GM12878 (cell line): ENCODE measurements around the gene PLEKHG2. TPM values are rescaled to one million over a fixed set of nuclear protein-coding genes. Genes with fewer than 3 reads are reported as not detected.
A peak's percentile ranks its signal among the peaks of the same experiment; 100 is the strongest.

Experiments used
- ATAC-seq: fragments of 200-7000 bp; cut with Tn5 transposase; 3 replicates; pipeline ENCODE4 v1.9.1; 2020; ENCODE audit warnings: mild to moderate bottlenecking, moderate library complexity
- BruUV-seq: library from RNA; stranded (reverse); fragments of 400-500 nt; replicated peaks from 2 replicates; lab custom pipeline; 2021; lab: Mats Ljungman, UMichigan
- CTCF ChIA-PET: fragments of 300-600 bp; sonication (Branson Sonifier 250); formaldehyde crosslinking; extraction: SDS; loops from one replicate; lab custom pipeline; 2021; ENCODE audit warnings: inconsistent platforms; lab: Yijun Ruan, JAX
- POLR2A ChIA-PET: fragments of 350-600 bp; formaldehyde crosslinking; extraction: SDS; loops from one replicate; lab custom pipeline; 2021; ENCODE audit warnings: inconsistent platforms; lab: Charles Lee
- RAD21 ChIA-PET: fragments of 300-600 bp; sonication (Branson Sonifier 250); formaldehyde crosslinking; loops from one replicate; lab custom pipeline; 2023; ENCODE audit warnings: antibody characterized with exemption; ENCODE audit not compliant: unreplicated experiment; lab: Charles Lee
- SMC1A ChIA-PET: fragments of 300-600 bp; sonication (Branson Sonifier 250); formaldehyde crosslinking; loops from one replicate; lab custom pipeline; 2023; ENCODE audit not compliant: unreplicated experiment, uncharacterized antibody; lab: Charles Lee
- DNase-seq: peaks from one replicate; pipeline ENCODE4 v3.0.0-alpha.2; 2011; ENCODE audit warnings: low read depth, low spot score
- FAIRE-seq: peaks from 3 replicates; lab custom pipeline; 2011; peaks lifted over from hg19 to GRCh38; lab: Jason Lieb, UNC
- H2AFZ ChIP-seq: 2 replicates; pipeline ENCODE4 v1.6.0; 2011; ENCODE audit warnings: low read depth, low read length, control low read depth; ENCODE audit not compliant: control insufficient read depth
- H3K27ac ChIP-seq: 2 replicates; pipeline ENCODE4 v1.5.1; 2011; ENCODE audit warnings: control low read depth; ENCODE audit not compliant: control insufficient read depth, insufficient read depth
- H3K27me3 ChIP-seq, 2 experiments: replicated peaks in 1 of 2; 2 replicates each; pipeline versions ENCODE4 v1.6.0 to v1.6.1; 2011; ENCODE audit warnings: low read length in 1 of 2; ENCODE audit not compliant: control insufficient read depth in 2 of 2, insufficient read depth in 2 of 2
- H3K36me3 ChIP-seq, 2 experiments: 2 replicates each; pipeline ENCODE4 v1.5.1; 2011; ENCODE audit warnings: low read length in 1 of 2; ENCODE audit not compliant: control insufficient read depth in 2 of 2, insufficient read depth in 2 of 2
- H3K4me1 ChIP-seq: 2 replicates; pipeline ENCODE4 v1.6.1; 2011; ENCODE audit warnings: mild to moderate bottlenecking, low read length, moderate library complexity, mixed read lengths; ENCODE audit not compliant: control insufficient read depth, insufficient read depth
- H3K4me2 ChIP-seq: 2 replicates; pipeline ENCODE4 v1.6.0; 2011; ENCODE audit warnings: control low read depth; ENCODE audit not compliant: control insufficient read depth, insufficient read depth
- H3K4me3 ChIP-seq: fragments of 200-600 bp; sonication (generic); 2 replicates; pipeline ENCODE4 v1.5.1; 2016
- H3K79me2 ChIP-seq: 2 replicates; pipeline ENCODE4 v1.6.0; 2011; ENCODE audit warnings: low read length; ENCODE audit not compliant: control insufficient read depth, insufficient read depth
- H3K9ac ChIP-seq: 2 replicates; pipeline ENCODE4 v1.8.0; 2011; ENCODE audit warnings: low read length, control low read depth, mixed read lengths; ENCODE audit not compliant: control insufficient read depth, insufficient read depth
- H3K9me3 ChIP-seq: replicated peaks from 3 replicates; pipeline ENCODE4 v1.5.1; 2011; ENCODE audit warnings: mild to moderate bottlenecking, low read length; ENCODE audit not compliant: control insufficient read depth, insufficient read depth
- H4K20me1 ChIP-seq: 2 replicates; pipeline ENCODE4 v1.6.0; 2011; ENCODE audit not compliant: control insufficient read depth, insufficient read depth
- DPF2 ChIP-seq: fragments of 450-650 bp; IDR thresholded peaks from 2 replicates; pipeline ENCODE4 v1.6.1; 2017; ENCODE audit warnings: mild to moderate bottlenecking
- IKZF2 ChIP-seq, 2 experiments: fragments of 450-650 bp; IDR thresholded peaks; 2 replicates each; pipeline ENCODE4 v1.6.1; 2017; ENCODE audit warnings: mild to moderate bottlenecking in 2 of 2, moderate library complexity in 2 of 2
- NRF1 ChIP-seq: conservative IDR thresholded peaks from 2 replicates; pipeline ENCODE4 v1.6.1; 2011; ENCODE audit warnings: mild to moderate bottlenecking, low read depth, low read length, improper control_type of control experiment
- PAX8 ChIP-seq: fragments of 450-650 bp; IDR thresholded peaks from 2 replicates; pipeline ENCODE4 v1.6.1; 2017; ENCODE audit warnings: mild to moderate bottlenecking, moderate library complexity
- POLR2AphosphoS2 ChIP-seq: IDR thresholded peaks from 2 replicates; pipeline ENCODE4 v1.6.1; 2011; ENCODE audit warnings: low read depth, mild to moderate bottlenecking, low read length, improper control_type of control experiment, moderate library complexity
- RELA ChIP-seq: fragments of 450-650 bp; IDR thresholded peaks from 2 replicates; pipeline ENCODE4 v1.8.0; 2014; ENCODE audit warnings: borderline replicate concordance; ENCODE audit not compliant: partially characterized antibody
- WGBS: methylation state at CpG from one replicate; pipeline ENCODE4 v1.1.6; 2016; ENCODE audit warnings: low lambda C conversion rate; ENCODE audit not compliant: insufficient replicate concordance, insufficient coverage; ENCODE audit errors: missing lambda C conversion rate; 5-methylcytosine and 5-hydroxymethylcytosine counted together
- in situ Hi-C: fragments of 300-500 bp; cut with MboI; formaldehyde crosslinking; loops from 9 replicates; pipeline ENCODE4 v1.14.3; 2018; ENCODE audit warnings: mixed read lengths
- intact Hi-C: fragments of 100-400 bp; cut with micrococcal nuclease; formaldehyde crosslinking; loops from one replicate; pipeline ENCODE4 v1.14.2; 2022; ENCODE audit not compliant: unreplicated experiment
- polyA plus RNA-seq, 11 experiments: library from polyadenylated mRNA; depleted of rRNA in 4 of 11; unstranded in 6 of 11; stranded (reverse) in 5 of 11; fragments of >200 nt; fragmentation: Nextera tagmentation in 4 of 11; fragmentation: Illumina TruSeq in 1 of 11; extraction: Ambion mirVana in 4 of 11; extraction: Trizol in 1 of 11; gene quantifications; 1 replicate in 1 of 11; 2 replicates in 10 of 11; pipeline versions ENCODE4 v1.2.1 to v1.2.3, GENCODE V29; 2011 to 2016; ENCODE audit warnings: inconsistent platforms in 2 of 11, missing spikeins in 2 of 11, low read depth in 1 of 11
- total RNA-seq, 4 experiments: library from RNA; depleted of rRNA in 3 of 4; stranded (reverse); fragments of >200 nt in 3 of 4; fragmentation: Illumina TruSeq in 1 of 4; extraction: Trizol in 1 of 4; gene quantifications; 2 replicates each; pipeline versions ENCODE4 v1.2.1 to v1.2.3, GENCODE V29; 2013 to 2021
- TF ChIP-seq, protein P1 (sequence below): IDR thresholded peaks from 2 replicates; pipeline ENCODE4 v1.6.1; 2011; ENCODE audit warnings: low read depth, low read length, improper control_type of control experiment, borderline replicate concordance
- TF ChIP-seq, protein P2 (sequence below): fragments of 450-650 bp; IDR thresholded peaks from 2 replicates; pipeline ENCODE4 v1.6.1; 2018; ENCODE audit warnings: mild to moderate bottlenecking, low read depth, moderate library complexity; ENCODE audit not compliant: partially characterized antibody
- TF ChIP-seq, protein P3 (sequence below): fragments of 450-650 bp; IDR thresholded peaks from 2 replicates; pipeline ENCODE4 v1.6.1; 2017; ENCODE audit warnings: mild to moderate bottlenecking, moderate library complexity
- TF ChIP-seq, protein P4 (sequence below): fragments of 450-650 bp; IDR thresholded peaks from 2 replicates; pipeline ENCODE4 v1.6.1; 2017; ENCODE audit warnings: low read depth, mild to moderate bottlenecking, moderate library complexity

The PLEKHG2 gene
- total and polyA plus RNA-seq, 10 of the 15 experiments (the other 5 are each of a cell fraction or from before 2014, with no cell fraction given), result 3.0 to 62.5 (median 17.2) TPM

DNA sequence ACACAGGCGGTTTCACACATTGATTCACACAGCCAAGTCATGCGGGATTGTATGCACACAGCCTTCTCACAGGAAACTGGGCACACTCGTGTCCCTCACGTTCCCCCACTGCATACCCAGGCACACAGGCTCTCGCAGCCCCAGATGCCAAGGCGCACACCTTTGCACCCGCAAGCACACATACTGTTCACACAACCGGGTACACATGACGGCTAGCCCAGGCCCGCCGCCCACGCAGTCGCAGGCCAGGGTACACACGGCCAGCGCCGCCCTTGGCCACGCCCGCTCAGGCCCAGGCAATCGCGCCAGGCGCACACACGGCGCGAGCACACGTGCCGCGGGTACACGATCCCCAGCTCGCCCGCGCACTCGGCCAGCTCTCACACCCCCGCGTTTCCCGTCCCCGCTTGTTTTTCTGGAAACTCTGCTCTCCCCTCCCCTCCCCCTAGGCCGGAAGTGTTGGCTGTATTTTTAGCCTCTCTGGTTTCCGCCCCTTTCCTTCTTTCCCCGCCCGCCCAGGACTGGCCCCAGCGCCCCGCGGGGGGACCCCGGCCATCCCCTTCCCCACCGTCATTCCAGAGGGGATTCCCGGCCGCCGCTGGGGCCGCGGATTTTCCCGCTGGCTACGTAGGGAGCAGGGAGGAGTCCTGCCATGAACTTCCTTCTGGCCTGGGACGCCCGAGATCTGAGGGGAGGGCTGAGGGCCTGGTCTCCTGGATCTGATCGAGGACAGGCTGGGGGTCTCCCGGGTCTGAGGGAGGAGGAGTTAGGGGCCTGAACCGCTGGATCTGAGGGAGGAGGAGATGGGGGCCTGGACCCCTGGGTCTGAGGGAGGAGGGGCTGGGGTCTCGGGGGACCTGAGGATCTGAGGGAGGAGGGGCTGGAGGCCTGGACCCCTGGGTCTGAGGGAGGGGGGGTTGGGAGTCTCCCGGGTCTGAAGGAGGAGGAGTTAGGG is 9.8 kb upstream of the PLEKHG2 start:
- H3K27ac ChIP-seq, result peak overlapping the region; percentile 100
- no peaks in the 10 kb centered on the region for H3K9me3 ChIP-seq
- ChIA-PET RAD21 (interaction anchor here (1.0 to 6.7 kb wide), 4 partner anchors 9 to 568 kb away, joined by 3 to 159 read pairs (median 8); partner anchors contain the start of genes MED29, PAF1 and PLEKHG2), SMC1A (interaction anchor here (8.7 kb wide), 1 partner anchor 9 kb away, joined by 146 read pairs; the partner anchor contains the start of gene PLEKHG2), CTCF (interaction anchor here (1.7 to 7.4 kb wide), 4 partner anchors 9 to 131 kb away, joined by 4 to 218 read pairs (median 14); partner anchors contain the start of genes EID2B and PLEKHG2), POLR2A (interaction anchor here (1.6 to 2.9 kb wide), 4 partner anchors 9 to 60 kb away, joined by 3 to 37 read pairs (median 12); partner anchors contain the start of genes MED29, PAF1, PLEKHG2 and SAMD4B)
- FAIRE-seq (peak; percentile 31), DNase-seq (peak; percentile 78), ATAC-seq (peak; percentile 18)
- H3K27me3 ChIP-seq, result no peaks in the 10 kb centered on the region
- in situ Hi-C loops, result no loop called here
- no peaks in the 10 kb centered on the region for H3K36me3 ChIP-seq
- BruUV-seq, result no TSS peak
- WGBS, result 1% methylated on average over 42 of the region's 59 CpGs
- H2AFZ ChIP-seq, result no peak overlapping the region; the same call in 1 of the 2 replicates
- peaks cover 43% of the 10 kb centered on the region for H3K79me2 ChIP-seq
- H3K4me3 ChIP-seq, result peak overlapping the region; percentile 82
- H3K4me2 ChIP-seq, result peak overlapping the region; percentile 100
- intact Hi-C loops, result loop anchor here (10.0 kb wide), 1 partner anchor 428 kb away; the partner anchor contains the start of gene FBXO17
- peaks cover 71% of the 10 kb centered on the region for H3K4me1 ChIP-seq
- H4K20me1 ChIP-seq, result no peaks in the 10 kb centered on the region
- peak overlapping the region; percentile 90 for H3K9ac ChIP-seq
- TF ChIP-seq PAX8, result peak; percentile 100
- peak; percentile 24; the same call in 1 of the 2 replicates for TF ChIP-seq NRF1
- TF ChIP-seq, protein P1, sequence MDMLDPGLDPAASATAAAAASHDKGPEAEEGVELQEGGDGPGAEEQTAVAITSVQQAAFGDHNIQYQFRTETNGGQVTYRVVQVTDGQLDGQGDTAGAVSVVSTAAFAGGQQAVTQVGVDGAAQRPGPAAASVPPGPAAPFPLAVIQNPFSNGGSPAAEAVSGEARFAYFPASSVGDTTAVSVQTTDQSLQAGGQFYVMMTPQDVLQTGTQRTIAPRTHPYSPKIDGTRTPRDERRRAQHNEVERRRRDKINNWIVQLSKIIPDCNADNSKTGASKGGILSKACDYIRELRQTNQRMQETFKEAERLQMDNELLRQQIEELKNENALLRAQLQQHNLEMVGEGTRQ, result peak; percentile 23
- TF ChIP-seq, protein P2, sequence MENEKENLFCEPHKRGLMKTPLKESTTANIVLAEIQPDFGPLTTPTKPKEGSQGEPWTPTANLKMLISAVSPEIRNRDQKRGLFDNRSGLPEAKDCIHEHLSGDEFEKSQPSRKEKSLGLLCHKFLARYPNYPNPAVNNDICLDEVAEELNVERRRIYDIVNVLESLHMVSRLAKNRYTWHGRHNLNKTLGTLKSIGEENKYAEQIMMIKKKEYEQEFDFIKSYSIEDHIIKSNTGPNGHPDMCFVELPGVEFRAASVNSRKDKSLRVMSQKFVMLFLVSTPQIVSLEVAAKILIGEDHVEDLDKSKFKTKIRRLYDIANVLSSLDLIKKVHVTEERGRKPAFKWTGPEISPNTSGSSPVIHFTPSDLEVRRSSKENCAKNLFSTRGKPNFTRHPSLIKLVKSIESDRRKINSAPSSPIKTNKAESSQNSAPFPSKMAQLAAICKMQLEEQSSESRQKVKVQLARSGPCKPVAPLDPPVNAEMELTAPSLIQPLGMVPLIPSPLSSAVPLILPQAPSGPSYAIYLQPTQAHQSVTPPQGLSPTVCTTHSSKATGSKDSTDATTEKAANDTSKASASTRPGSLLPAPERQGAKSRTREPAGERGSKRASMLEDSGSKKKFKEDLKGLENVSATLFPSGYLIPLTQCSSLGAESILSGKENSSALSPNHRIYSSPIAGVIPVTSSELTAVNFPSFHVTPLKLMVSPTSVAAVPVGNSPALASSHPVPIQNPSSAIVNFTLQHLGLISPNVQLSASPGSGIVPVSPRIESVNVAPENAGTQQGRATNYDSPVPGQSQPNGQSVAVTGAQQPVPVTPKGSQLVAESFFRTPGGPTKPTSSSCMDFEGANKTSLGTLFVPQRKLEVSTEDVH, result no peak
- TF ChIP-seq, protein P3, sequence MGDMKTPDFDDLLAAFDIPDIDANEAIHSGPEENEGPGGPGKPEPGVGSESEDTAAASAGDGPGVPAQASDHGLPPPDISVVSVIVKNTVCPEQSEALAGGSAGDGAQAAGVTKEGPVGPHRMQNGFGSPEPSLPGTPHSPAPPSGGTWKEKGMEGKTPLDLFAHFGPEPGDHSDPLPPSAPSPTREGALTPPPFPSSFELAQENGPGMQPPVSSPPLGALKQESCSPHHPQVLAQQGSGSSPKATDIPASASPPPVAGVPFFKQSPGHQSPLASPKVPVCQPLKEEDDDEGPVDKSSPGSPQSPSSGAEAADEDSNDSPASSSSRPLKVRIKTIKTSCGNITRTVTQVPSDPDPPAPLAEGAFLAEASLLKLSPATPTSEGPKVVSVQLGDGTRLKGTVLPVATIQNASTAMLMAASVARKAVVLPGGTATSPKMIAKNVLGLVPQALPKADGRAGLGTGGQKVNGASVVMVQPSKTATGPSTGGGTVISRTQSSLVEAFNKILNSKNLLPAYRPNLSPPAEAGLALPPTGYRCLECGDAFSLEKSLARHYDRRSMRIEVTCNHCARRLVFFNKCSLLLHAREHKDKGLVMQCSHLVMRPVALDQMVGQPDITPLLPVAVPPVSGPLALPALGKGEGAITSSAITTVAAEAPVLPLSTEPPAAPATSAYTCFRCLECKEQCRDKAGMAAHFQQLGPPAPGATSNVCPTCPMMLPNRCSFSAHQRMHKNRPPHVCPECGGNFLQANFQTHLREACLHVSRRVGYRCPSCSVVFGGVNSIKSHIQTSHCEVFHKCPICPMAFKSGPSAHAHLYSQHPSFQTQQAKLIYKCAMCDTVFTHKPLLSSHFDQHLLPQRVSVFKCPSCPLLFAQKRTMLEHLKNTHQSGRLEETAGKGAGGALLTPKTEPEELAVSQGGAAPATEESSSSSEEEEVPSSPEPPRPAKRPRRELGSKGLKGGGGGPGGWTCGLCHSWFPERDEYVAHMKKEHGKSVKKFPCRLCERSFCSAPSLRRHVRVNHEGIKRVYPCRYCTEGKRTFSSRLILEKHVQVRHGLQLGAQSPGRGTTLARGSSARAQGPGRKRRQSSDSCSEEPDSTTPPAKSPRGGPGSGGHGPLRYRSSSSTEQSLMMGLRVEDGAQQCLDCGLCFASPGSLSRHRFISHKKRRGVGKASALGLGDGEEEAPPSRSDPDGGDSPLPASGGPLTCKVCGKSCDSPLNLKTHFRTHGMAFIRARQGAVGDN, result peak; percentile 91
- TF ChIP-seq IKZF2 (IDR thresholded peaks at IDR 0.05), result peak; percentile 93 to 97
- 0 out of 2 replicates have a peak, but pooled peaks have one; percentile 90 for TF ChIP-seq POLR2AphosphoS2
- peak; percentile 42 for TF ChIP-seq RELA
- TF ChIP-seq, protein P4, sequence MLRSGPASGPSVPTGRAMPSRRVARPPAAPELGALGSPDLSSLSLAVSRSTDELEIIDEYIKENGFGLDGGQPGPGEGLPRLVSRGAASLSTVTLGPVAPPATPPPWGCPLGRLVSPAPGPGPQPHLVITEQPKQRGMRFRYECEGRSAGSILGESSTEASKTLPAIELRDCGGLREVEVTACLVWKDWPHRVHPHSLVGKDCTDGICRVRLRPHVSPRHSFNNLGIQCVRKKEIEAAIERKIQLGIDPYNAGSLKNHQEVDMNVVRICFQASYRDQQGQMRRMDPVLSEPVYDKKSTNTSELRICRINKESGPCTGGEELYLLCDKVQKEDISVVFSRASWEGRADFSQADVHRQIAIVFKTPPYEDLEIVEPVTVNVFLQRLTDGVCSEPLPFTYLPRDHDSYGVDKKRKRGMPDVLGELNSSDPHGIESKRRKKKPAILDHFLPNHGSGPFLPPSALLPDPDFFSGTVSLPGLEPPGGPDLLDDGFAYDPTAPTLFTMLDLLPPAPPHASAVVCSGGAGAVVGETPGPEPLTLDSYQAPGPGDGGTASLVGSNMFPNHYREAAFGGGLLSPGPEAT, result peak; percentile 40; the same call in 1 of the 2 replicates
- peak; percentile 93 for TF ChIP-seq DPF2
